ENCODE data around the gene MGST3.
A peak's percentile ranks its signal among the peaks of the same experiment; 100 is the strongest.
"Not testable (repeated sequence)": the region's sequence is repeated elsewhere in the genome, so short reads cannot be mapped to it uniquely, and the experiment has no call there.

MGST3 gene

GRCh38 chr1:165630629-165631341, at the start of gene MGST3:
Gene MGST3, plus strand, starts transcription at chr1:165631234. Its CDS starts 18,614 bp downstream, at chr1:165649848.
- DNase-seq: peak; percentile 99

DNA sequence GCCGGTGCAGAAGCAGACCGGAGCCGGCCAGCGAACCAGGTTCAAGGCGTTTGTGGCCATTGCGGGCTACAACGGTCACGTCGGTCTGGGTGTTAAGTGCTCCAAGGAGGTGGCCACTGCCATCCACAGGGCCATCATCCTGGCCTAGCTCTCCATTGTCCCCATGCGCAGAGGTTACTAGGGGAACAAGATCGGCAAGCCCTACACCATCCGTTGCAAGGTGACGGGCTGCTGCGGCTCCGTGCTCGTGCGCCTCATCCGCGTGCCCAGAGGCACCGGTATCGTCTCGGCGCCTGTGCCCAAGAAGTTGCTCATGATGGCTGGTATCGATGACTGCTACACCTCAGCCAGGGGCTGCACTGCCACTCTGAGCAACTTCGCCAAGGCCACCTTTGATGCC, 49.1 kb upstream of the MGST3 start:
- DNase-seq: no peak

DNA sequence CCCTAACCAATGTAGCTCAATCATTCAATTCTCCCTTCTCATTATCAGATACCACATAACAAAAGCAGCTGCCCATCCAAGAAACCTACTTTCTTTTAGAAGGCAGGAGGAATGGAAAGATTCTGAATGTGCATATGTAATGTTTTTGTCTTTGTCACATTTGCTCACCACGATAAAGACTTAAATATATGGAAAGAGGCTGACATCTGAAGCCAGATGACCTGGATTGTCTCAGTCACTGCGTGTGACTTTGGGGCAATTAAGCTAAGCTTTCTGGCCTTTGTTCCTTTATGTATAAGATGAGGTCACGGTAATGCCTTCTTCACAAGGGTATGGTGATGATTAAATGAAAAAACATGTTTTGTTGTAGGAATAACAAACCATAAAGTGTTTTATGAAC, 44.6 kb upstream of the MGST3 start:
- DNase-seq: no peak

DNA sequence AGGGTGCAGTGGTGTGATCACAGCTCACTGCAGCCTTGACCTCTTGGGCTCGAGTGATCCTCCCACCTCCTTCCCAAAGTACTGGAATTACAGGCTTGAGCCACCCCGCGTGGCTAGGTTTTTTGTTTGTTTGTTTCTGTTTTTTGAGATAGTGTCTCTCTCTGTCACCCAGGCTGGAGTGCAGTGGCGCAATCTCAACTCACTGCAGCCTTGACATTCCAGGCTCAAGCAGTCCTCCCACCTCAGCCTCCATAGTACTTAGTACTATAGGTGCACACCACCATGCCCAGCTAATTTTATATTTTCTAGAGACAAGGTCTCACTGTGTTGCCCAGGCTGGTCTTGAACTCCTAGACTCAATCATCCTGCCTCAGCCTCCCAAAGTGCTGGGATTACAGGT, 39.6 kb upstream of the MGST3 start:
- not testable (repeated sequence) for DNase-seq

DNA sequence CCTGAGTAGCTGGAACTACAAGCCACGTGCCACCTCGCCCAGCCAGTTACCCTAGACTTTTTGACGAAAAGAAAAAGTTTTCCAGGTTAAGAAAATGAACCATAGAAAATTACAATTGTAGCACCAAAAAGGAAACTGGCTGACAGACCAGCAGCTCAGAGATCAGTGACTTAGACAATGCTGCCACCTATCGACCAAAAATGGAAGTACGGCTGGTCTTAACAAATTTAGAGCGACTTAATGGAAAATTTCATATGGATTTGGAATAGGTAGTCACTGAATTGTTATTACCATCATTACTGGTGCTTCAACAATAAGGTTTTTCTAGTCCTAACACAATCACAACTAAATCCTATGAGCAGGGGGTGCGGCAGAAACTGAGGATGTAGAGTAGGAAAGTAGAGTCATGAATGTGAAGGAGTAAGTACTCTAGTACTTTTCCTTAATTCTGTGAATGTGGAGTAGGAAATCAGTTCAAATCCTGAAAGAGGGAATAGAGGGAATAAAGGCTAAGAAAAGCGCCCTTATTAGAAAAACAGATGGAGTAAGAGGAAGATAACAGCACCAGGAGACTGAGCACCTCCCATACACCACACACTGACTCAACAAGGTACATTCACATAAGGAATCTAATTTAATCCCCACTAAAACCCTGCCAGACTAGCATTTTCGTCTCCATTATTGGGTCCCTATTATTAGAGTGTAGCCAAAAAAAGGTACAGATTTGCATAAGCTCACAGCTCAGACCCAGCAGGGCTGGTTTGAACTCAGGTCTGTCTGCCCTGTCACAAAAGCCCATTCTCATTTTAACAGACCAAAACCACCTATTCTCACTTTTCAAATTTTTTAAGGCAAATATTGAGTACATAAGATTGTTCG, 37.9 kb upstream of the MGST3 start:
- peak; percentile 85 for DNase-seq

DNA sequence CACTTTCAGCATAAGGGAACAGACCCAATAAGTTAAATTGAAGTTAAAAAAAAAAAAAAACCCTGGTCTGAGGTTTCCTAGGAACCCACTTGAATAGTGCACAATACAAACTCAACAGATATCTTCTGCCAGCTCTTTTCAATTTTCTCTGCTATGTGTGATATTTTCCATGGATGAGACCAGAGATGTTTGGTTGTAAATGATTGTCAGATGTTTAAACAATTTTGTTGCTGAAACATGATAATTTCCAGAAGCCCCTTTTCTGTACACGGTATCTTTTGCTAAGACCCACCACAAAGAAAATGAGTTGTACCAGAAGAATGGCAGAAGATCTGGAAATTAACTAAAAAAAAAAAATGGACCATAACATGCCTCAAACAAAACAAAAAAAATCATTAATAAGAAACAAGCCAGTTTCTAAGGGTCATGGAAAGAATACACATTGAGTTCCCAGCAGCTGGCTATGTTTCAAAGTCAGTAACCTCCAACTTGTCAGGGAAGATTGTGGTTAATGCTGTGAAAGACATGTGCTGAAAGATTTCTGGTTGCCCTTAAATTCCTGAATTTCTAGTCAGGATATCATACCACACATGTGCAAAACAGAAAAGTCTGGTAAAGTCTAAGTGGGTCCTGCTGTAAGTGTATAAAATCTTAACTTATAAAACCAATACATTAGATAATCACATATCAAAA, 35.6 kb upstream of the MGST3 start:
- DNase-seq: no peak

DNA sequence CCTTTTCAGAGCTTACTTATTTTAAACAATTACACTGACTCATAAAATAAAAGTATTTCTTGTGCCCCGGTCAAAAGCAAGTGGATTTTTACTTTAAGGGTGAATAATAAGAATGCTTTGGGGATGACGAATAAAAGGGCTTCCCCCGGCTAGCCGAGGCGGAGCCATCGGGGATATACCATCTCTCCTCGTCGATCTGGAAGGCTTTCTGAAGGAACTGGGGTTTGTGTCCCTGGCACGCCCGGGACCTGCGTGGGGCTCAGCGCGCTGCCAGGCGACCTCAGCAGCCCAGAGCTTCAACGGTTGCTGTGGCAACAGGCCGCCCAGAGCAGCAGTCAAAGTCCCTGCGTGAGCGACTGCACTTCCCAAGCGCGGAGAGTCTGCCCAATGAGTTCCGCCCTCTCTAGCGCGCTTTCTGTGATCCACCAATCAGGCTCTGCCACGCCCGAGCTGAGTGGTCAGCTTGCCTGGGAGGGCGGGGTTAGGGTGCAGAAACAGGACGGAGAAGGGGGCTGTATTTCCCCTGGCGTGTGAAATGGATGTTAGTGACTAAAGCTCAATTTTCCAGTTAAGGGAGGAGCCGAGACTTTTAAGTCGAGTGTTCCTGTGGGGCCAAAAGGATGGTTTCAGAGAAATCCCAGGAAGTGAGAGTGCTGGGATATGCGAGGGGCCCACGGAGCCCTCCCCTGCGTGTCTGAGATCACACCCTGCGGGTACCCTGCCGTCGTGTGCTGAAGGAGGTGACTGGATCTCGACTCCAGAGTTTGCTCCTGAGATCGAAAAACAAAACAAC, 33.0 kb upstream of the MGST3 start:
- DNase-seq: peak; percentile 98

- DNase-seq: no peak
Observed at GRCh38 chr1:165598676-165599059, 32.4 kb upstream of the MGST3 start.

DNA sequence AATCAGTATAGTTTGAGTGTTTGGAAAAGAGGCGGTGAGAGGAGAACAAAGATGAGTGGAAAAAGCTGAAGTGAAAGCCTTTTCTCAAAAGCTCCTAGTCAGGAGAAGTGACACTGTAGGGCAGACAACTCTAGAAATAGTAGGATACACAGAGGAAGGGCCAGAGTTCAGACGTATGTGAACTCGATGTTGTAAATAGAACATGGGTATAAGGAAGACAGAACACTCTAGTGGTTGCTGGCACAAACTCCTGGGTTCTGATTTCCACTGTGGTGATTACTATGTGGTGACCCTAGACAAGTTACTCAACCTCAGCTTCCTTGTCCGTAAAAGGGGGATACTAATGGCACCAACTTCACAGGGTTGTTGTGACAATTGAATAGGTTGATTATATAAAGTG, 30.2 kb upstream of the MGST3 start:
- DNase-seq: no peak

GRCh38 chr1:165603810-165604209, 27.2 kb upstream of the MGST3 start:
- DNase-seq: no peak

- no peak for DNase-seq
Observed at GRCh38 chr1:165605246-165605645, 25.8 kb upstream of the MGST3 start.

DNA sequence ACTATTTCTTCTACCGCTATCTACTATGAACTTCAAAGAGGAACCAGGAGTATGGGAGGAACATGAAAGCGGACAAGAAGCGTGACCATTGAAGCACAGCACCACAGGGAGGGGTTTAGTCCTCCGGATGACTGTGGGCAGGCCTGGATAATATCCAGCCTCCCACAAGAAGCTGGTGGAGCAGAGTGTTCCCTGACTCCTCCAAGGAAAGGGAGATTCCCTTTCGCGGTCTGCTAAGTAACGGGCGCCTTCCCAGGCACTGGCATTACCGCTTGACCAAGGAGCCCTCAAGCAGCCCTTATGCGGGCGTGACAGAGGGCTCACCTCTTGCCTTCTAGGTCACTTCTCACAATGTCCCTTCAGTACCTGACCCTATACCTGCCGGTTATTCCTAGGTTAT, 24.4 kb upstream of the MGST3 start:
- not testable (repeated sequence) for DNase-seq

GRCh38 chr1:165610866-165611265, 20.2 kb upstream of the MGST3 start:
- no peak for DNase-seq

DNA sequence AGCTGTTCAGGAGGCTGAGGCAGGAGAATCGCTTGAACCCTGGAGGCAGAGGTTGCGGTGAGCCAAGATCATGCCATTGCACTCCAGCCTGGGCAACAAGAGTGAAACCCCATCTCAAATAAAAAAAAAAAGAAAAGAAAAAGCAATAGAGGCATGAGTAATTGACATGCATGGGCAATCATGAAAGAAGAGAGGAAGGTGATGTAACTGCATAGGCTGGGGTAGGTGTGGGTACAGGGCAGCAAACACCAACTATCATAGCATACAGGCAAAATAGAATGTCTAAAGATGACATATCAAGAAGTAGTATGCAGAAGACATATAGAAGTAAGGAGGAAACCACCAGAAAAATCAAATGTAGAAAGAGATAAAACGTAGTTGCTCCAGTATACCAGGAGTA, 19.0 kb upstream of the MGST3 start:
- DNase-seq: no peak

- DNase-seq: no peak
Observed at GRCh38 chr1:165616054-165616612, 14.9 kb upstream of the MGST3 start.

- no peak for DNase-seq
Observed at GRCh38 chr1:165616987-165617546, 14.0 kb upstream of the MGST3 start.

DNA sequence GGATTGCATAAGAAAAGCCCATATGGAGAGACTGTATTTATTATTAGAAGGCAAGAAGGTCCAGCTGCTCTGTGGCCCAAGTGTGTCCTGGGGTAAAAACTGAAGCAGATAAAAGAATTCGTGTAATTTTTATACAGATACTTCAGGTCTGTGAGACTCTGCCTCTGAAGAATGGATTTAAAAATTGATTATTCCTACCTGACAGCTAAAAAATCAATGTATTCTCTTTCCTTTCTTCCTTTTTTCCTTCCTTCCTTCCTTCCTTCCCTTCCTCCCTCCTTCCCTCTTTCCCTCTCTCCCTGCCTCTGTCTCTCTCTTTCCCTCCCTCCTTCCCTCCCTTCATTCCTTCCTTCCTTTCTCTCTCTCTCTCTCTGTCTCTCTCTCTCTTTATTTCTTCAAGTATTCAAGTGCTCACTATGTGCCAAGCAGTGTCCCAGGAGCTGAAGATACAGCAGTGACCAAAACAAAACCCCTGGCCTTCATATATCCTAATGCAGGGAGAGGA, 11.3 kb upstream of the MGST3 start:
- no peak for DNase-seq

DNA sequence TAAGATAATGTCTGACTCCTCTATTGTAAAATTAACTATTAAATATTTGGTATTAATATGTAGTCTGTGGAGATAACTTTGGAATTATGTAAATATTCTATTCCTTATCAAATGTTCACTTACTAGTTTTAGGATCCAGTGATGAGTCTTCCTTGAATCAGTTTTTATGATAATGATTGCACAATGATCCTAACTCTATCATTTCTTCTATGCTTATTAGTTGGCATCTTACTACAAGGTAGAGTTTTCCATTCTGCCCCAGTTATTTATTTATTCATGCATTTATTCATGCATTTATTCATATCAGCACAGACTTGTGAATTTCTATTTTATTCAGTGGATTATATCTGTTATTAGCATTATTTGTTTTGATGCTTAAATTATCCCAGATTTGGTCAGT, 7.4 kb upstream of the MGST3 start:
- DNase-seq: no peak

GRCh38 chr1:165624441-165624840, 6.6 kb upstream of the MGST3 start:
- DNase-seq: no peak

DNA sequence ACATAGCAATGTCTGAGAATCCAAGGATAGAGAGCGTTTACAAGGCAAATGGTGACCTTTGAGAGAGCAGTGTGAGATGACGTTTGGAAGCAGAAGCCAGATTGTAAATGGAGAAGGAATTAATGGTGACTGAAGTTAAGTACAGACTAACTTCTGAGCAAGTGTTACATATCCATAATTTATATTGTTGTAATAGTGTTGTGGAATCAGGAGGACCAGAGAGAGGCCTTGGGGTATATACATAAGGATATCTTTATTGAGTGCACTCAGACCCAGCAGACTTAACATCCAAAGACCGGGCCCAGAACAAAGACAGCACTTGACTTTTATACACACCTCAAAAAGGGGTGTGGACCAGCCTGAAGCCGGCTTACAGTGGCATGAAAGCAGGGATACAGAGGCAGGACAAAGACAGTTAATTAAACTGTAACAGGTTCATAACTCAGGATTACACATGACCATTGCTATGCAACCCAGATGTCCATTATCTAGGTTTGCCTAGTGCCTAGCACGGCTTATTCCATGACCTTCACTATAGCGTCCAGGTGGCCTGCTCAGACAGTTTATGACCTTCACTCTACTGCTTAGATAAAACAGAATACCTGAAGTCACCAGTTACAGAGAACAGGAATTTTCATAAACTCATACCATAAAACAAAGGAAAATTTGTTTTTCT, 2.7 kb upstream of the MGST3 start:
- no peak for DNase-seq

DNA sequence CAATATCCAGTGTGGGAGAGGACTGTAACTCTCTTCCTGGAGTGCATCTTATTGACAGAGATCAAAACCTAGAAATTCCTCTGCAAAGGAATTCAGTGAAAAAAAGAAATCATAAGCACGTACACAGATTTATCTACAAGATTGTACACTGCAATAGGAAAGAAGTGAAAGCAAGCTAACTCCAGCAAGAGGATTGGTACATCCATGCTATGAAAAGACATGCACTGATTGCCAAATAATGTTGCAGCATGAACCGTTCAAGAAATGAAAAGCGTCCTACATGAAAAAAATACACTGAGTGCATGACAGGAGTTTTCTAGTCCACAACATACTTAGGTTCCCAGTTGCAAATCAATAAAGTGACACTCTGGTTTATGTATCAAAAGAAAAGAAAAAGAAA, 1.9 kb upstream of the MGST3 start:
- no peak for DNase-seq

Data from NCI-H526 treated with DMSO at 0.1 percent for 48 hours (cell line).